ENCODE results near the gene PTPRM.

The PTPRM gene

GRCh38 chr18:8365006-8365405 is 797.9 kb downstream of the PTPRM start:
- DNase-seq (ENCODE audit: low read depth), result no peak

DNA sequence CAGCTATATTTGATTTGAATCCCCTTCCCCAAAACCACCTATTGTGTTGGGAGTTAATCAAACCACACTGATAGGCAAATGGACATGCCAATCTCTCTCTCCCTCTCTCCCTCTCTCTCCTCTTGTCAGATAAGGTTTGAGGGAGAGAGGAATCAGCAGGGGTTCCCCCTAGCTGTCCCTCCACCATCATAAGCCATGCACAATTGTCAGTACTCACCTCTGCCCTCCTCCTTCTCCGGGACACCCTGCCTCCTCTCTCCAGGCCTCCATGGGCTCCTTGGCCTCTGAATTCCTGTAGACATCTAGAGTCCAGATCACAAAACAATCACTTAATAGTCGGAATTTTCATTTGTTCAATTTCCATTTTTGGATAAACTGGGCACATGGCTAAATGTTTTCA is 798.4 kb downstream of the PTPRM start:
- DNase-seq (ENCODE audit: low read depth), result no peak

- DNase-seq (ENCODE audit: low read depth), result no peak
Measured at GRCh38 chr18:8366070-8366469, 799.0 kb downstream of the PTPRM start.

DNA sequence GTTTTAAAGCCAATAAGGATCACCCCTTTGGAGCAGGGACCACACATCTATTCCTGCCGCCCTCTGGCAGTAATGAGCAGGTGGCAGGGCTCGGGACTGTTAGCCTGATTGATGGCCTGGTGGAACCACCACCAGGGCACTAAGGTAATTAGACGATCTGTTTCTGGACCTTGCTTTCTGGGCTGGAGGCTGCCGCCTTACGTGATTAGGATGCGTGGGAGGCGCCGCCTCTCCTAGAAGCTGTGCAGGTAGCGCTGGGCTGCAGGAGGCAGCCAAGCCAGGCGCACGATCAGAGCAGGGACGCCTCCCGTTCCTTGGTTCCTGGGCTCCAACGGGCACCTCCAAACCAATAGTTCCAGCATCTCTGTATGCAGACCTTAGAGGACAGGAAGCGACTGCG is 799.5 kb downstream of the PTPRM start:
- no peak for DNase-seq (ENCODE audit: low read depth)

DNA sequence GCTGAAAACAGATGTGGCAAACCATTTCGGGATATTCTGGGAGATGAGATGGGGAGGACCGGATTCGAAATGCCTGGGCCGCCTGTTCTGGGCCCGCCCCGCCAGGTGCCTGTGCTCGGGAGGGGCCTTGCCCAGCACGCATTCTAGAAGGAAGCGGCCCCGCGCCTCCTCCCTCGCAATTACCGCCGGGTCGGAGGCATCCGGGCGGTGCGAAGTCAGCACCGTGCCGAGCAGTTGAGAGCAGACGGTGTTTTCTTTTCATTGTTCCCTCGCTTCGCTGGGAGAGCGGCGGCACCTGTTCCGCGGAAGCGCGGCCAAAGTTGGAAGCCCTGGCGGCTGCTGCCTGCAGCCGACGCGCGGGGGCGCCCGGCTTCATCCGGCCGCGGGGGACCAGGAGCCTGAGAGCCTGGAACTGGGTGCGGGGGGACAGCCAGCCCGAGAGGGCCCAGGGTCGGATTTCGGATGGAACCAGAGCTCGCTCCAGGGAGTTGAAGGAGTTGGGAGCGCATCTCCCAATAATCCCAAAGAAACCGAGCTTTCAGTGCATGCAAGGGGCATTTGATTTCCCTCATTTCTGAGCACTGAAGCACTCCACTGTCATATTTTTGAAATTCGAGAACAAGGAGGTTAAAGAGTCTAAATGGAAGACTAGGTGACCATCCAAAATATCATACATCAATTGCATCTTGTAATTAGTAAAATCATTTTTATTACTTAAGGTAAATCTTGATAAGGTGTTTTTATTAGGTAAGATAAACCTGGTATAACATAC is 800.3 kb downstream of the PTPRM start:
- DNase-seq (ENCODE audit: low read depth), result peak; percentile 18

DNA sequence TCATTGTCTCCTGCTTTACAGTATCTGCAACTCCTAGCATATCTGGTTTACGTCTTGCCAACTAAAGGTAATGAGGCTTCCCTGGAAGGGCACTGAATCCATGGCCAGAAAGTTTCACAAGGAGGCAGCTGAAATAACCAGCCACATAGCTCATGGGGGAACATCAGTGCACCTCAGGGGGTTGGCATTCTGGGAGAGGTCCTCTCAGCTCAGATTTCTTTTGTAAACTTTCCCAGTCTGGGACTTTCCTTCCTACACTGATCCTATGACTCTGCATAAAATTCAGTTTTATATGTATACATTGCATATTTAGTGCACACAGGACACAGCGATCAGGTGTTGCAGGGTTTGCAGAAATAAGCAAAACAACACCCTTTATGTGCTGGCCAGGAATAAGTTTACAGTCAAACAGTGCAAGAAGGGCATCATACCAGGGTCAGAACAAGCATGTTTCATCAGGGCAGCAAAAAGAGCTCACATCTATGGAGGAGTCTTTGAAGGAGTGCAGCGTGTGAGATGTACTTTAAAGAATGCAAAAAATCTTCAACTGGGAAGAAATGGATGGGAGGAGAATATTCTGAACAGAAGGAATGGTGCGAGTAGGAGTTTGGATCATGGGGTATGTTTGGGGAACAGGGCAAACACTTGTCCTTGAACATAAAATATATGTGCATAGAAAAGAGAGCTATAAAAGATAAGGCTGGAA is 801.5 kb downstream of the PTPRM start:
- no peak for DNase-seq (ENCODE audit: low read depth)

GRCh38 chr18:8373486-8373885 is 806.4 kb downstream of the PTPRM start:
- DNase-seq (ENCODE audit: low read depth), result no peak

DNA sequence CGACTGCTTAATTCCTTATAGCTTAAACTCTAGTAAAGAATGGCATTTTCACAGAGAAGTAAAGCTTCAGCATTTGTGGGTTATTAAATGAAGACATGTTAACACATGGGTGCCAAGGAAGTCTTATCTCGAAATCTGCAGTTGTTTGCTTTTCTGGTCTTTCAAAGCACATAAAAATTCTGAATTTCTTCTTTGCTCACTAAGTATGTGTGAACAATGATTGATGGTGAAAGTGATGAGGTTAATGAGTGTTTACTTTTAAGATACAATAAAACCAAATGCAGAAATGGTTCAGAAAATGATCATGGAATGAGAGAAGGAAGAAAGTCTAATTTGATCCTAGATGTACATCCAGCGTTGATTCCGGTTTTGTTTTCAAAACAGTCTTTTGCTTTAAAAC is 807.6 kb downstream of the PTPRM start:
- DNase-seq (ENCODE audit: low read depth), result no peak

GRCh38 chr18:8375249-8375648 is 808.1 kb downstream of the PTPRM start:
- no peak for DNase-seq (ENCODE audit: low read depth)

DNA sequence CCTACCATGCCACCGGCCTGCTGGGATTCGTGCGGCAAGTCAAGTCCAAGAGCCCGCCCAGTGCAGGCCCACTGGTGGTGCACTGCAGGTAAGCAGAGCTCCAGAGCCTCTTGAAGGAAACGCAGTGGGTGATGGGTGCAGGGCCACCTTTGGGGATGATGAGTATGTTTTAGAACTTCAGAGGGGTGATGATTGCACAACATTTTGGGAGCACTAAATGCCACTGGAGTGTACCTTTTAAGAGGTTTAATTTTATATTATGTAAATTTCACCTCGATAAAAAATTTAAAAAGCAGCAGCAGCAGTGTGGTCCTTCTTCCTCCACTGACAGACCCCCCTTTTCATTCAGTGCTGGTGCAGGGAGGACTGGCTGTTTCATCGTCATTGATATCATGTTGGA is 809.0 kb downstream of the PTPRM start:
- DNase-seq (ENCODE audit: low read depth), result no peak

GRCh38 chr18:8379187-8379941 is 812.2 kb downstream of the PTPRM start:
- no peak for DNase-seq (ENCODE audit: low read depth)

- no peak for DNase-seq (ENCODE audit: low read depth)
Measured at GRCh38 chr18:8380006-8380405, 812.9 kb downstream of the PTPRM start.

GRCh38 chr18:8380926-8381325 is 813.8 kb downstream of the PTPRM start:
- peak; percentile 22 for DNase-seq (ENCODE audit: low read depth)

GRCh38 chr18:8381821-8382459 is 814.8 kb downstream of the PTPRM start:
- no peak for DNase-seq (ENCODE audit: low read depth)

DNA sequence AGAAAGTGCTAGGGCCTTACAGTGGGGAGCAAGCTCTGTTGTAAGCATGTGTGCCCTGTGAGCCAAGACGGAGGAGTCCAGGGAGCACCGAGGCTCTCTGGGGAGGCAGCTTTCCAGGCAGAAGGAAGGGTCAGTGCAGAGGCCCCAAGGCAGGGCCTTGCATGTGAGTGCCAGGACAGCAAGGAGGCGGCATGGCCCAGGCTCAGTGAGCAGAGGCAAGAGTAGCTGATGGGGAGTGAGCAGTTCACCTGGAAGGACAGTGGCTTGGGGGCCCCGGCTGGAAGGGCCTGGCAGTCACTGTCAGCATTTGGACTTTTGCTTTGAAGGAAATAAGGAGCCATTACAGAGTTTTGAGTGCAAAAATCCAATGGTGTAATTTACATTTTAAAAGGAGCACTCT is 818.3 kb downstream of the PTPRM start:
- DNase-seq (ENCODE audit: low read depth), result no peak

DNA sequence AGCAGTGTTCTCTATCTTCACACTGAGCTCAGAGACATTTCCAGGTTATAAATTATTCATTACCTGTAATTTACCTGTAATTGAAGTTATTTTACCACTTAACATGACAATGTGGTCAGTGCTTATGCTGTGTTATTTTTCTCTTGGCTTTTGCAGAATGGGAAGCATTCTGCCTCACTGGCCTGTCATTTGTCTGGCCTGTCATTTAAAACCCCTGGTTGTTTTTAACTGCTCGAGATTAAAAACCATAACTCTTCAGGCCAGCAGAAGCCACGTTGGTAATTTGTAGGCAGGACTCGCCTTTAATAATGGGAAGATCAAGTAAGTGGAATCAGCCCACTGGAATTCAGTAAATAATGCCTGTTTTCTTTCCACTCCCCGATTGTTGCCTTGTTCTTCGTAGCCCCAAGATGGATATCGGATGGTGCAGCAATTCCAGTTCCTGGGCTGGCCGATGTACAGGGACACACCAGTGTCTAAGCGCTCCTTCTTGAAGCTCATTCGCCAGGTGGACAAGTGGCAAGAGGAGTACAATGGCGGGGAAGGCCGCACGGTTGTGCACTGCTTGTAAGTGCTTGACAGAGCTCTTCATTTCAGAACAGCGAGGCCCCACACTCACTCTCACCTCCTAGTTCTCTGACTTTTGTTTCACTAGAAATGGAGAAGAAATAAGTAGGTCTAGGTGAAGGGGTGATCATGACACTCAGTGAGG is 819.7 kb downstream of the PTPRM start:
- no peak for DNase-seq (ENCODE audit: low read depth)

GRCh38 chr18:8389391-8390340 is 822.5 kb downstream of the PTPRM start:
- peak; percentile 73 for DNase-seq (ENCODE audit: low read depth)

DNA sequence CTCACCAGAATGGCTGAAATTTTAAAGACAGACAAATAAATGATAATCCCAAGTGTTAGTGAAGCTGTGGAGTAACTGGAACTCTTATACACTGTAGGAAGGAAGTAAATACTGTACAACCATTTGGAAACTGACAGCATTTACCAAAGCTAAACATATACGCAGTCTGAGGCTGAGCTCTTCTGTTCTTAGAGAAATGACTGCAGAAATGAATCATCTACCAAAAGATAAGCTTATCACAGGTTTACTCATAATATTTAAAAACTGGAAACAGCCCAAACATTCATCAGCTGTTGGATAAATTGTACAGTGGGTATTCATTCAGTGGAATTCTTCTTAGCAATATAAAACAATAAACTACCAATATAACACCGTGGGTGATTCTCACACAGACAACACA is 824.0 kb downstream of the PTPRM start:
- no peak for DNase-seq (ENCODE audit: low read depth)

GRCh38 chr18:8396254-8396653 is 829.1 kb downstream of the PTPRM start:
- DNase-seq (ENCODE audit: low read depth), result no peak

DNA sequence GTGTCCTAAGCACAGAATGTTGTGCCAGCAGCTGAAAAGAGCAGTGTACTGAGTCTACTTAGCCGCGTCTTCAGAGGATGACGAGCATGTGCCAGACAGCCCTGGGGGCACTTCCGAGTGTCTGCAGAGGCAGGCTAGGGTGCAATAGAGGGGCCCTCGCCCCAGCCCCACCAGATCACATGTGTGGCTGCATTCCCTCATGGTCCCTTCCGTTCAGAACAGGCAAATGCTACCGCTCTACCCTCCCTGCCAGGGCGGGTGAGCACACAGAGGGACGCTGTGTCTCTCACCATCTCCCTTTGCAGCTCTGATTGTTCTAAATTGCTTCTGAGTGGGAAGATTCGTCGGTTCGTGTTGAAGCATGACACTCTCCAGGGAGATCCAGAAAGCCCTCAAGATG is 829.9 kb downstream of the PTPRM start:
- DNase-seq (ENCODE audit: low read depth), result no peak

DNA sequence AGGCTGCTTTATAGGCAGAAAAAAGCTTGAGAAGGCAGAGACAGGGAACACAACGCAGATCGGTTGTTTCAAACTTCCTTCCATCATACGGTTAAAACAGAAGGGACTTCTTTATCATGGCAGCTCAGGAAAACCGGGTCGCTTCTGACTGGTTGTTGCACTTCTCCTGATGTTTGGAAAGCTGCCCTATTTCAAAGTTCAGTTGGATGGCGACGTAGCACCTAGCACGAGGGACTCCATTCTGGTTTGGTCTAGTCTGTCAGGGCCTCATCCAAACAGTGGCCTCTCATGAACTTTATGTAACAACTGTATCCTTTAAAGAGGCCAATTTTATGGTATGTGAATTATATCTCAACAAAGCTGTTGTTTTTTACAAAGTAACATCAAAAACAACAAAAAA is 832.0 kb downstream of the PTPRM start:
- DNase-seq (ENCODE audit: low read depth), result no peak

Data from ELR (cell line).